ENCODE data around the gene FRMD6. TPM values are rescaled to one million over a fixed set of nuclear protein-coding genes. Genes with fewer than 3 reads are reported as not detected.

The FRMD6 gene
- polyA plus RNA-seq, 1 donor: 20.0 TPM

DNA sequence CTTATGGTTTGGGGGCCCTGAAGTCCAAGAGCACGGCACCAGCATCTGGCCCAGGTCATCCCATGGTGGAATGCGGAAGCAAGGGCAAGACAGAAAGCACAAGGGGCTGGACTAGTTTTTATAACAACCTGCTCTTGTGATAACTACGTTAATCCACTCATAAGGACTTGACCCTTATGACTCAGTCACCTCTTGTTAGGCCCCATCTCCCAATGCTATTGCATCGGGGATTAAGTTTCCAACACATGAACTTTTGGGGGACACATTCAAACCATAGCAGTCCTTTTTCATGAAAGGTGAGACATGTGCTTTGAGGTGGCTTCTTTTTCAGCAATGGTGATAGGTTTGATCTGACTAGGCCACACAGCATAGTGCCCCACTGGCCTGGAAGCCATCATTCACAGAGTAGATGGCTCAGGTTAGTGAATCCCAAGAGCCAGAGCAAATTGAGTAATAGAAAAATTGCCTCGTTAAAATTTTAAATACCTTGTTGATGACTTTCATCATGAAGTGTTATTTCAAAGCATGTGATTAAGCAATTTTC lies 12.1 kb downstream of the FRMD6 start:
- no peak for DNase-seq

DNA sequence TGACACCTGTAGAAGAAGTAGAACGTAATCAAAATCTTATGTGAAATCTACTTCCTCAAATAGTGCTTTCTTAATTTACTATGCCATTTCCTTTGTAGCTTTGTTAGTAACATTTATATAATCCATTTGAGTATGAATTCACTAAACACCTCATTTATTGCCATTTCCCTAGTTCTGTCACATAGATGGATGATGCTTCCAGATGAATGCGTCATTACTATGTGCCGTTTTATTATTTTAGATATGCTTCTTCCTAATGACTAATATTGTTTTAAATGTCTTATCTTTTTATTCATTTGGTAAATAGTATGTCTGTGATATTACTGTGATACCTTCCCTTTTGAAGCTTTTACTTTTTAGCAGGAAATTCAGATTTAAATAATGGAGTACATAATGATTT lies 14.4 kb downstream of the FRMD6 start:
- DNase-seq: no peak

DNA sequence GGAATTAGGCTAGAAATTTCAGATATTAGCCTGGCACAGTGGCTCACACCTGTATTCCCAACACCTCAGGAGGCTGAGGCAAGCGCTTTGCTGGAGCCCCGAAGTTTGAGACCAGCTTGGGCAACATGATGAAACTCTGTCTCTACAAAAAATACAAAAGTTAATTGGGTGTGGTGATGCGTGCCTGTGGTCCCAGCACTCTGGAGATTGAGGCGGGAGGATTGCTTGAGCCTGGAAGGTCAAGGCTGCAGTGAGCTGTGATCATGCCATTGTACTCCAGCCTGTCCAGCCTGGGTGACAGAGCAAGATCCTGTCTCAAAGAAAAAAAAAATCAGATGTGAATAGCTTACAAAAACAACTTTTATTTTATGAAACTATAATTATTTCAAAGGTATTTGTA lies 15.1 kb downstream of the FRMD6 start:
- DNase-seq: peak; percentile 47

GRCh38 chr14:51668870-51669269 lies 17.2 kb downstream of the FRMD6 start:
- no peak for DNase-seq

DNA sequence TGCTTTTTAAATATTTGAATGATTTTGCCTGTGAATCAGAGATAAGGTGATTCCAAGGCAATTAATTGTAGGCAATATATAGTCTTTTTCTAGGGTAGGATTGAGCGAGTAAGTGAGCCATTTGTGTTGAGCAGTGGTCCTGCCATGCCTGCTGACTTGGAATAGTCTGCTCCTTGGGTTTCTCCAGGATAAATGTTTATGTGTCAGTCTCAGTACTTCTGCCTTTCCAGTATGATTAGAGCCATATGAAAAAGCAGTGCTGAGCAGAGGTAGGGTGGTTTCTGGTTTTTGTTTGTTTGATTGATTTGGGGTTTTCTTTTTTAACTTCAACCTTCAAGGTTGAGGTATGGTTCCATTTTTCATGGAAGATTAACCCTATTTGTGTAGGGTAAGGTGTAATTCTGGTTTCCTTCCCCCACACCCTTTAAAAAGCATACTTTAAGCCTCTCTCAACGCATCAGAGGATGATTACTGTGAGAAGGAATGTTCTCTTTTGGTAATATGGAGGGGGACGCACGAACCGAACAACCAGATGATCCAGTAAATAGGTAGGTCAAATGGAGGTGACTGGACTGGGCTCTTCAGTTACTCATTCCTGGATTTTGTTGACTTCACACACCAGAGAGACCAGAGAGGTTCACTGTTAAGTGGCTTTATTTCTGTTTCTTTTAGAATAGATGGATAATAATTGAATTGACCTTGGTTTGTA lies 22.7 kb downstream of the FRMD6 start:
- no peak for DNase-seq

DNA sequence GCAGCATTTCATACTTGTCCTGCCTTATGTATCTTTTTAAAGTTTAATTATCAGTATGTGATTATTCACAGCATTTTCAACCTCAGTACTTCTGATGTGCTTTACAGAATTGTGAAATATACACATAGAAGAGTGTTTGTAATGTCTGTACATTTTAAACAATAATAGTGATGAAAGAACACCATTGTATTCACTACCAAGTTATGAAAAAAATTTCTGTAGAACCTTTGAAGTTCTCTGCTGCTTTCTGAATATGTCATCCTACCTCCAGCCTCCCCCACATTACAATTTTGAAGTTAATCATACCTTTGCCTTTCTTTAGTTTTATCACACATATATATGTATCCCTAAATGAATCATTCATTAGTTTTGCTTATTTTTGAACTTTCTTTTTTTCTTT lies 24.8 kb downstream of the FRMD6 start:
- DNase-seq: no peak

GRCh38 chr14:51677266-51677665 lies 25.6 kb downstream of the FRMD6 start:
- no peak for DNase-seq

DNA sequence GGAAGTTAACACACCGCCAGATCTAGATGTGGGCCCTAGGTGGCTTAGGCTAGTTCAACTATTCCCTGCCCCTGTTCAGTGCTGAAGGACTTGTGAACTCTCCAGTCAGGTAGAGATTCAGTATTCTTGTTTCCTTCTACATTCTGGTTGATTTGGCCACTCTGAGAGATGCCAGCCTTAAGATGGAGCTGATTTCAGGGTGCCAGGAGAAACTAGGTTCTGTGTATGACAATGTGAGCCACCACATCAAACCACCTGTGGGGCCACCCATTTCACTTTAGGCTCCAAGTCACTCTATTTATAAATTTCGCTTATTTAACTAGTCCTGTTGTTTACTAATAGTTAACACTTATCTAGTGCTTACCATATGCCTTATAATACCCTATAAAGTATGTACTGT lies 26.0 kb downstream of the FRMD6 start:
- no peak for DNase-seq

DNA sequence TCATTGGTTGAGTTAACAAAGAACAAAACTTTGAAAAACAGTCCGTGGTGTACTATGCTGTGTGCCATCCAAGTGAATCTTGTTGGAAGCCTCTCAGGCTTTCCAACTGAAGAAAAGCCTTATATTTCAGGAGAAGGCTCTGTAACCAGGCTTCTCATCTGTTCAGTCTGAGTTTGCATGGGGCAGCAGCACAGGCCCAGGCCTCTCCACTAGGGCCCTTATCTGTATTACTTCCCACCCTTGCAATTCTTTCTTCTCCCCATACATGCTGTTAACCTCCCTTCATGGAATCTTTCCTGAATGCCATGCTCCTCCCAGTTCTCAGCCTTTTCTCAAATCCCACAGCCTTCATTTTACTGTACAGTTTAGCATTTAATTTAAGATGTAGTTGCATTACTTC lies 28.3 kb downstream of the FRMD6 start:
- DNase-seq: no peak

- DNase-seq: no peak
These were observed 29.7 kb downstream of the FRMD6 start for GRCh38 chr14:51681411-51681810.

DNA sequence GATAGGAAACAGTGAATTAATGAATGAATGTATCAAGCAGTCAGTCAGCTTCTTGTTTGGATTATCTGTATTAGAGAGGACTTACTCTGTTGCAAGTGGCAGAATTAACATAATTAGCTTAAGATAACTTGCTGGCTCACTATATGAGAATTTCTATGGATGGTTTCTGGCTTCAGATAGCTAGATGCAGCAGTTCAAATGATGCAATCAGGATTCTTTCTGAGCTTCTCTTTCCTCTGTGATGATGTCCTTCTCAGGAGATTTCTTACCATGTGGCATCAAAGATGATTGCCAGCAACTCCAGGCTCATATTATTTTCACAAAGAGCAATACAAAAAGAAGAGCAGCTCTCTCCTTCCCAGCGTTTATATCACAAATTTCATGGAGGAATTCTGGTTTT lies 30.7 kb downstream of the FRMD6 start:
- no peak for DNase-seq

DNA sequence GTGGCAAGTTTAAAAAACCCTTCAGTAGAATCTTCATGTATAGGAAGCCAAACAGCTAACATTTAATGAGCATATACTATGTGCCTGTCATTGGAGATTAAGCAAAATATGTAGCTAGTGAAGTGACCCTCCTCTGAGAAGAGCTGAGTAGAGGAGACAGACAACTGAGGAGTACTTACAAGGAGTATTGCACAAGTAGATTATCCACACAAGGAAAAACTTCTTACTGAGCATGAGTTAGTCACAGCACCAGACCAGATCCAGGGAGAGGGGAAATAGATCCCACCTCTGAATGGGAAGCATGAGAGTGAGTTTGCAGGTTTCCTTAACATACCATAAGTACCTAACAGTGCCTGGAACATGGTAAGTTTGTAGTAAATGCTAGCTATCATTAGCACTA lies 33.0 kb downstream of the FRMD6 start:
- no peak for DNase-seq

- no peak for DNase-seq
These were observed 39.5 kb downstream of the FRMD6 start for GRCh38 chr14:51691176-51691575.

DNA sequence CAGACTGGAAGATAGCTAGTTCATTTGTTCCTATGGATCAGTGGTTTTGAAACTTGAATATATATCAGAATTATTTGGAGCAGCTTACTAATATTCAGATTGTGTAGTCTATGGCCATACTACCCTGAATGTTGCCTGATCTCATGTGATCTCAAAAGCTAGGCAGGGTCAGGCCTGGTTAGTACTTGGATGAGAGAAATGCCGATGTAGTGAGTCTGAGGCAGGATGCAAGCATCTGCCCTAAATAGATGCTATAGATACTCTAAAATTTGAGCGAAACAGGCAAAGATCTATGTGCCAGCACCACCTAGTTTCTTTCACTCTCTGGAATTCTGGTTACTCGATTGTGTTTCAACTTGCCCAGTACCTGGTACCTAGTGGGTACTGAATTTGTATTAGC lies 40.9 kb downstream of the FRMD6 start:
- DNase-seq: no peak

DNA sequence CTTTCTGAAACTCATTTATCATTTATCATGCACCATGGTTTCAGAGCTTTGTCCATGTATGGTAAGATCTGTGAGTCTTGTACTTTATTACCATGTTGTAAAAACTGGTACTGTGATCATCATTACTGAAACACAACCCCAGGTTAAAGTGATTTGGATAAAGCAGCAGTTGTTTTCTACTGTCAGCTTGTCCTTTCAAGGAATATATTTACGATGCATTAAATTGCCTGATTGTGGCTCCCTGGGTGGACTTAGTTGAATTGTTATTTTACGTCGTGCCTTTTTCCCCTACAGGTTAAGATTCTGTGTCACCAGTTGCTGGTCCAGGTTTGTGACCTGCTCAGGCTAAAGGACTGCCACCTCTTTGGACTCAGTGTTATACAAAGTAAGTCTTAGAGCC lies 46.1 kb downstream of the FRMD6 start:
- DNase-seq: peak; percentile 61

DNA sequence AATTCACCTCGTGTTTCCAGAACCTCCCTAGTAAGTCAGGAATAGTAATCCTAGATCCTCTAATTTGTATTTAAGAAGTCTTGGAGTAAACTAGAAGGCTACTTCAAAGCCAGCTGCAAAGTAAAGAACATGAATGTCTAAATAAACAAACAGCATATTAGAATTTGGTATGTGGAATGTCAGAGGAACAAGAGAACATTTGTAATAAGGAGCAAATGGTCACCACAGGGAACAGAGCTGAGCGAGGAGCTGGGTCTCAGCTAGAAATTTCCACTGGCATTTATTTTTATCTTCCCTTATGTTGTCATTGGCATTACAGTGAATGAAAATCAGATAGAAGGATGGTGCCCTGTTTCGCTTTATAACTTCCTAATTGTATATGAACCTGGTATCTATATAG lies 50.2 kb downstream of the FRMD6 start:
- DNase-seq: no peak

DNA sequence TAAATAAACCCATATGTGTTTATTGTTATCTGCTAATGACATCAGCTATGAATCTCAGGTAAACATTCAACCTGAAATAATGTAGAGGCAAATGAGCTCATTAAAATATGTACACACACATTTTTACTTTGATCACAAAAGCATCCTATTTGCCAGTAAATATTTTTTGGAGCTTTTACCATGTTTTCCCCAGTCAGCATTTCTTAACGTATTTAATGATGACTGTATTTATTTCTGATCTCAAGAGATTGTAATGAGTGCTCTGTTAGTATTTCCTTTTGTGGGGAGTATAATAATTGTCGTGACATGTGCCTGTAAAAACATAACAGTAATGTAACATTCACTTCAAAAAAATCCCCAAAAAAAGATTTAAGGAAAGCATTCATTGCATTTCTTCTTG lies 52.1 kb downstream of the FRMD6 start:
- DNase-seq: no peak

DNA sequence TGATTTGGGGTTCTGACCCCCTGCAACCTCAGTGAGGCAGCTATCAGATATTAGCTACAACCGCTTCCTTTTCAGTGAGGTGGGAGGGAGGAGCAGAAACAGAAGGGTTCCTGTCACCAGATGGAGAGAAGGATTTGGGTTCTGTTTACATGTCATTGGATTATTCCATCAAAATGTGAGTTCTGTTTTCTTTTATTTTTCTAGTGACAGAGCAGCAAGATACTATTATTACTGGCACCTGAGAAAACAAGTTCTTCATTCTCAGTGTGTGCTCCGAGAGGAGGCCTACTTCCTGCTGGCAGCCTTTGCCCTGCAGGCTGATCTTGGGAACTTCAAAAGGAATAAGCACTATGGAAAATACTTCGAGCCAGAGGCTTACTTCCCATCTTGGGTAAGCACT lies 52.8 kb downstream of the FRMD6 start:
- DNase-seq: no peak

- DNase-seq: no peak
These were observed 55.6 kb downstream of the FRMD6 start for GRCh38 chr14:51707327-51707726.

- DNase-seq: no peak
These were observed 59.8 kb downstream of the FRMD6 start for GRCh38 chr14:51711505-51711904.

DNA sequence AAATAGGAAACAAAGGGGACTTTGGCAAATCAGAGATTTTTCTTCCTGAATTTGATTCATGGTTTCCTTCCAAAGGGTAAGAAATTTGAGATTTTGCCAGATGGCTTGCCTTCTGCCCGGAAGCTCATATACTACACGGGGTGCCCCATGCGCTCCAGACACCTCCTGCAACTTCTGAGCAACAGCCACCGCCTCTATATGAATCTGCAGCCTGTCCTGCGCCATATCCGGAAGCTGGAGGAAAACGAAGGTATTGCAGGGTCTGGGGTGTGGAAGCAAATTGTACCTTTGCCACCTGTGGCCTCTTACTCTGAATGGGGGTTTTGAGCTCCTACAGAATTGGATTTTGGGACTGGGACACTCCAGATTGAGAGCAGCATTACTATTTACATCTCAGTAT lies 63.5 kb downstream of the FRMD6 start:
- no peak for DNase-seq

- no peak for DNase-seq
These were observed 64.0 kb downstream of the FRMD6 start for GRCh38 chr14:51715742-51716141.

GRCh38 chr14:51716610-51717009 lies 64.9 kb downstream of the FRMD6 start:
- no peak for DNase-seq

- no peak for DNase-seq
These were observed 66.1 kb downstream of the FRMD6 start for GRCh38 chr14:51717766-51718165.

DNA sequence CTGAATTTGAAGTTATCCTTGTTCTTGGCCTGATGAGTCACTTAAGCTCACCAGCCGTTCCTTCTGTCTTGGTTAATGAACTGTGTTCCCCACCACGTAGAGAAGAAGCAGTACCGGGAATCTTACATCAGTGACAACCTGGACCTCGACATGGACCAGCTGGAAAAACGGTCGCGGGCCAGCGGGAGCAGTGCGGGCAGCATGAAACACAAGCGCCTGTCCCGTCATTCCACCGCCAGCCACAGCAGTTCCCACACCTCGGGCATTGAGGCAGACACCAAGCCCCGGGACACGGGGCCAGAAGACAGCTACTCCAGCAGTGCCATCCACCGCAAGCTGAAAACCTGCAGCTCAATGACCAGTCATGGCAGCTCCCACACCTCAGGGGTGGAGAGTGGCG lies 68.2 kb downstream of the FRMD6 start:
- no peak for DNase-seq
